ENCODE measurements around the gene HVCN1.
"Not testable (repeated sequence)": the region's sequence is repeated elsewhere in the genome, so short reads cannot be mapped to it uniquely, and the experiment has no call there.

The HVCN1 gene

DNA sequence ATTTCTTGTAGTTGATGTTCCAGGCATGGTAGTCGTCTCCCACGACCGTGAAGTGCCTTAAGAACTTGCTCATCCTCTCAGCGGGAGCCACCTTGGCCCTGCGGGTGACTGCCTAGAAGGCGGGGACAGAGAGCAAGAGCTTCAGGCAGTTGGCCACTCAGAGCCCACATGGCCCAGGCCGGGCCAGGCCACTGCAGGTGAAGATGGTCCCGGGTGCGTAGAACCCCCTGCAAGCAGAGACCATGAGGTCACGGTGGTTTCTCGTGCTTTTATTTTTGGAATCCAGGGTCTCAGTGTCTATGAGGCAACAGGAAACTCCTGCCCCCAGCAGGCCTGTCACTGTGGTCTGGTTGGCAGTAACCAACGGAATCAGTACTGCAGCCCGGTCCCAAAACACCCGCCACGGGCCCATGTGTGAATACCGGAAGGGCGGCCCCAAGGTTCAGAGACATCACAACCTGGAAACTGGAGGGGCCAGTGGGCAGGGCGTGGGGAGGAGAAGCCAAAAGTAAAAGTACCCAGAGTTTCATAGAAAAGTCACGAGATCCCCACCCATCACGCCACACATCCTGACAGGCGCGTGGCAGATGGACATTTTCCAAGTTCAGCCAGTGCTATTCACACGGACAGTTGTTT is 27.5 kb downstream of the HVCN1 start:
- DNase-seq = peak; percentile 86

DNA sequence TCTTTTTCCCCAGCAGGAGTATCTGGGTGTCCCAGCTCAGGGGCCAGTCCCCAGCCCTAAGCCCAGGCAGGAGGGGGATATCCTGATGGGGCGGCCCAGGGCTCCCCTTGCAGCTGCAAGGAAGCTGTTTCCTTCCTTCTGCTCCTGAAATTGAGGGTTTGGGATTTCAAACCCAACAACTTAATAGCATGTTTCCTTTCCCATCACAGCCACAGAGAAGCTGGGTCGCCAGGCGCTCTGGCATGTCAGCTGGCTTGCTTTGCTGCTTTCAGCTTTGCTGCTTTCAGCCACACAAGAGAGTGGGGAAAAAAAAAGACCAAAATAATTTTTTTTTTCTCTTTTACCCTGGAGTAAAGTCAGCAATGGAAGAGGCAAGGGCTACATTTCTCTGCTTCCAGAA is 30.0 kb downstream of the HVCN1 start:
- DNase-seq = no peak

DNA sequence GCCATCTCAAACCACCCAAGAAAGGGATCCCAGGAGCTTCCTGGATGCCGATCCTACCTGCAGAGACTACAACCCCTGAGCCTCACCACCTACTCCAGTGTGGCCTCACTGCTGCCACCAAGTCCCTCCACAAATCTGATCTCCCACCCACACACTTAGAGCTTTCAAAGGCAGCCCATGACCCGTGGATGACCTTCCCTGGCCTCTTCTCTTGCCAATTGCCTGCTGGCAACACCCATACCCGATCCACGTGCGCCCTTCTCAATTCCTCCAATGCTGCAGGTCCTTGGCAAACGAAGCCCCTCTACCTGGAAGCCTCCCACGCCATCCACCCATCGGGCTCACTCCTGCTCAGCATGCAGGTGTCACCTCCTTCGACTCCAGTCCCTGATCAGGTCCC is 30.7 kb downstream of the HVCN1 start:
- DNase-seq = no peak

DNA sequence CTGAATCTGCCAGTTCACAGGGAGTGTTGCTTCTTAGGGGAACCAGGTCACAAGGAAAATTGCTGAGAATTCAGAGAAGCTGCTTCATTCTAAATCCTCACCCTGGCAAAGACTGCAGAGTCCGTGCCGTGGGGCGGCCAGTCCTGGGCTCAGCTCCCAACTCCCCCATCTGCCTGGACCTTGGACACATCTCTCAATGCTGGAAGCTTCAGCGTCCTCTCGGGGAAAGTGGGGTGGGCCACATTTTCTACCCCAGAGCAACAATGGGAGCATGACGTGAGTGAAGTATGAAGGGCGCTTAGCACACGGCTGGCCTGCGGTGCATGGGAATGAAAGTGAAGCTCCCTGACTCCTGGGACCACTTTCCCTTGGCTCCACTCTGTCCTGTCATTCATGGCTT is 31.2 kb downstream of the HVCN1 start:
- DNase-seq = no peak

DNA sequence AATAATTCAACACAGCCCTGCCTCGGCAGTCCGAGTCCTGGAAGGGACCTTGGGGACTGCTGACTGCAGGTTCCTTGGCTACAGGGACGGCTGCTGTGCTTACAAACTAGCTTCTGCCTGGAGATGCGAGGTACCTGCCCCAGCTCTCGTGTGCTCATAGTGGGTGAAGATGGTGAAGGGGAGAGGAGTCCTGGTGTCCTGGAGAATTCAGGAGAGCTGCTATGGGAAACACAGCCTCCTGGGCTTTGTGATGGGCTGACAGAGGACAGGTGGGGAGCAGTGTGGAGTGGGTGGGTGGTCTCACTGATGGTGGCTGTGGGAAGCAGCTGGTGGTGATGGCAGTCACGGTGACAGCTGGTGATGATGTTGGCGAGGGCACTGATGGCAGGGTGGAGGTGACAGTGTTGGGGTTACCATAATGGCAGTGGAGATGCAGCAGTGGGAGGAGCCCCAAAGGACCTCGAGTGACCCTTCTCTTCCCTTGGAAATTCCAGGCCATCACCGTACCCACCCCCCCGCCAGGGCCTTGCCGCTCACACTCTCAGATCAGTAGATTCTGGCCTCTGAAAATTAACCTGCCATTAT is 32.8 kb downstream of the HVCN1 start:
- DNase-seq = no peak

DNA sequence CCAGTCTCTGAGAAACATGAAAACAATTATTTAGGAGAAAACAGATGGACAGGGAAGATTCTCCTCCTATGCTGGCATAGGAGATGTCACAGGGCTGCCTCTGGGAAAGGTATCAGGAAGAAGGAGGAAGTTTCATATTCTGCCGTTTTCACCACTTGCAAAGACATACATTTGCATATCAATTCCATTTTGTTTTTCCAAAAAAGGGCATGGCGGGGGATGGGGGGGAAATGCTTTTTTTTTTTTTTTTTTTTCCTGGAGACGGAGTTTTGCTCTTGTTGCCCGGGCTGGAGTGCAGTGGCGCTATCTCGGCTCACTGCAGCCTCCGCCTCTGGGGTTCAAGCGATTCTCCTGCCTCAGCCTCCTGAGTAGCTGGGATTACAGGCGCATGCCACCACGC is 34.7 kb downstream of the HVCN1 start:
- DNase-seq = not testable (repeated sequence)

DNA sequence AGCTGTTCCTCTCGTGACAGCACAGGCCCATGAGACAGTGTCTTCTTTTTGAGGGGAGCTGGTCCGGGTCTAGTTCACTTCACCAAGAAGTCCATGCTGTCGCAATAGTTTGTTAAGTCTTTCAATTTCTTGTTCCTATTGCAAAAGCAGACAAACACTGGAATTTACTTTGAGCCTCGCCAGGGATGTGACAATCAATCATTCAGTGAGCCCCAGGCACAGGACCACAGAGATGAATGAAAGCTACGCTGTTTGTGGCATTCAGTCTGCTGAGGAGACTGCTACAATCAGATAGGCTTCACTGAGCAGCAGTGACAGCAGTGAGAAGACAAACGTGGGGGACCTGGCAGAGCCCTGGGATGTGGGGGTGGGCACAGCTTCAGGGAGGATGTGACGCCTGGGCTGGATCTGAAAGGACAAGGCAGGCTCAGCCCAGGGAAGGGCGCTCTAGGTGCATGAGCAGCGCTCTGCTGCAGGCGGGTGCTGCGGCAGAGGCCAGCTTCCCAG is 39.5 kb downstream of the HVCN1 start:
- peak; percentile 50 for DNase-seq

DNA sequence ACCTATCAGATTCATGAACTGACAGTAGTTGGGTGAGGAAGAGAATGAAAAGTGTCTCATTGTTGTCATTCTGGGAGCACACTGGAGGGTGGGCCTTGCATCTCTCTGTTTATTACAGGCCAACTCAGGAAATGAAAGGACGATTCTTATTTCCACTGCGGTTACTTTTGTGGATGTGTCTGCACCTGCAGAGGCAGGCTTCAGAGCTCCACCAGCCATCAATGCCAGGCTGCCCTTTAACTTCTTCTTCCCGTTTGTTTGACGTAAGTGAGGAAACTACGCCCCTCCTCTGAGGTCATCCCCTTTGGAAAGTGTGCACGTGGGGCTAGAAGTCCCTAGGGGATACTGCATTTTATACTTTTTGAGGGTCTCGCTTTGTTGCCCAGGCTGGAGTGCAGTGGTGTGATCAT is 41.3 kb downstream of the HVCN1 start:
- DNase-seq = peak; percentile 46

DNA sequence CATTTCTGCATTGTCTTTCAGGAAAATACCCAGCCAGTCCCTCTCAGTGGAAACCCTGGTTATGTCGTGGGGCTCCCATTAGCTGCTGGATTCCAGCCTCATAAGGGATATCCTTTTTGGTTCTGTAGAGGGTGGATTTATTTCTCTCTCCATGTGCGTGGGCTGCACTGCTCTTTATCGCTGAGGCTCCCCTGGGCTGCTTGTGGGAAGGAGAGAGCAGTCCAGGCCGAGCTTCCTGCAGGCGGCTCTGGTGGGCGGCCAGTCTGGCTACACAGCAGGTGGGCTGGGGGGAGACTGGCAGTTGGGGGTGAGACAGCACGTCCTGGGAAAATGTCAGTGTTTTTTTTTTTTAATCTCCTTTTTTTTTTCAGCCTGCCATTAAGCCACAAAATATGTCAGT is 47.4 kb downstream of the HVCN1 start:
- DNase-seq = peak; percentile 17

DNA sequence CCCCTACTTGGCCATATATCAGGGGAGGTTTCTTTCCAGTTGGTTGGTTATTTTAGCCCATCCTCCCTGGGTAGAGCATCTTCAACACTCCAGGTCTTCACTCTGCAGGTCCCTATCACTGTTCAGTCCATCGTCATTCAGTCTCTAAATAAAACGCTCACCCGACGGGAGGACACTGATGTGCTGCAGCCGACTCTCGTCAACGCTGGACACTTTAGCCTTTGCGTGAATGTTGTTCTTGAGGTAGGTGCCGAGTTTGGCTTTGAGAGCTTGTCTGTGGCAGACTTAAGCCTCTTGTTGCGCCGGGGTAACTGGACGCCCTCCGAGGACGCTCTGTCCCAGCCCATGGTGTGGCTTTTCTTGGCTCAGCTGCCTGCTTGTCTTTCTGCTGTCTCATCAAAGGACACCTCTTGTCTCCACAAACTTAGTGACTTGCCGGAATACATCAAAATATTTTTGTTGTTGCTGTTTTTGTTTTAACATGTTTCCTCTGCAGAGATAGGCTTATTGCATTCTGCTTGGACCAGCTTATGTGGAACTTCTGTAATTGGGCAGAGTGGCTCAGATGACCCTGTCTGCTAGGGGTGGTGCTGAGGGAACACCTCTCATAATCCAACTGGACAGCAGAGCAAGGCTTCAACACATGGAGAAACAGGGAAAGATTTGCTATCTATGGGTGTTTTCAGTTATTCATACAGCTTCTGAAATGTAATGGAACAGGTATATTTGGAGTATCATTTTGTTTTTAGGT is 48.5 kb downstream of the HVCN1 start:
- no peak for DNase-seq

DNA sequence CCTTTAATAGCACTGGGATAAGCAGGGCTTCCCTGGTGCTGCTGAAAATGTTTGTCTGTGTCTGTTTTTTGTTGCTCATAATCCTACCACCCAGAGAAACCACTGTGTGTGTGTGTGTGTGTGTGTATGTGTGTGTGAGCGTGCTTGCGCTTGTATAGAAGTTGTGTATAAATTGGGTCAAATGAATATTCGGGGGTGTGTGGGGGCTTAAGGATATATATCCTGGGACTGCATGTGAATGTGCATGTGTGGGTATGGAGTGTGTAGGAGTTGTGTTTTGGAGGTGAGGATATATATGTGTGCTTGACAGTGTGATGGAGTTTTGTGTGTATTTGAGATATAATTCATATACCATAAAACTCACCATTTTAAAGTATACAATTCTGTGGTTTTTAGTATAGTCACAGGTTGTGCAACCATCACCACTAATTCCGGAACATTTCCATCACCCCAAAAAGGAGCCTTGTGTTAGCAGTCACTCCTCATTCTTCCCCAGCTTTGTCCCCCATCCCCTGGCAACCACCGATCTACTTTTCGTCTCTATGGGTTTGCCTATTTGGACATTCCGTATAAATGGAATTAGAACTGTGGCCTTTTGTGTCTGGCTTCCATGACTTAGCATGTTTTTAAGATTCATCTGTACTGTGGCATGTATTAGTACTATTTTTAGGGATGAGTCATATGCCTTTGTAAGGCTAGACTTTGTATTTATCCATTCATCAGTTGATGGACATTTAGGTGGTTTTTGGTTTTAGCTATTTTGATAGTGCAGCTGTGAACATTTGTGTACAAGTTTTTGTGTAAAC is 49.4 kb downstream of the HVCN1 start:
- peak; percentile 34 for DNase-seq

DNA sequence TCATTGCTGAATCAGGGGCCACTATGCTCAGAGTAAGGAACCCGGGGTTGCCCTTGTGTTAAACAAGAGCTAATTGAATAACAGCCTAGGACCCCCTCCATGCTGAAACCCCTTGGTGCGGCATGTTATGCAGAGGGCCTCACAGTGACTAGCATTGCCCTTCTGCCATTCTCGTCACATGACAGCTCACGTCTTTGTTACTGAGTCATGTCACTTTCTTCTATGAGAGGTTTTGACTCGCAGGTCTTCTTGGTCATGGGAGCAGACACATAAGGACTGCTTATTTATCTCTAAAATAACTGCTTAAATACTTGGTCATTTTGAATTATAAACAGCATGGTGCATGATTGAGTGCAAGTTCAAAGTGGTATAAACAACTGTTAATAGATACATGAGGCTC is 50.1 kb downstream of the HVCN1 start:
- DNase-seq = peak; percentile 33

DNA sequence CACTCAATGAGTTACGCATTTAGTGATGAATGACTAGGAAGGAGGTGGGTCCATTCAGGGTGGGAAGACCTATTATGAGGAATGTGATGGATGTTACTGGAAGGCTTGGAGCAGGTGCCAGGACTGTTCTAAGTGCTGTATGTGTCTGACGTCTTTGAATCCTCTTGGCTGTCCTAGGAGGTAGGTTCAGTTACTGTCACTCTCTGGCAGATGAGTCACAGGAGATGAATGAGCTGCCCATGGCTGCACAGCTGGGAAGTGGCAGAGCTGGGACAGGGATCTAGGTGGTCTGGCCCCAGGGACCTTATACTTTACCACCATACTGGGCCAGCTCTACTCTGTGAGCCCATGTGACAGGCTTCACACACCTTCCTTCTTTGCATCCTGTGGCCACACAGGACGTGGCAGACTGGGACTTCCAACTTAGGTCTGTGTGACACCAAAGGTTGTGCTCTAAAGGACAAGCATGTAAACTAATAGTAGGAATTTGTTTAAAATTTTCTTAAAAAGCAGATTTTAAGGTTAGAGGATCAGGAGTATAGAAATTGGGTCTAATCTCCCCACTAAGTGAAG is 51.0 kb downstream of the HVCN1 start:
- DNase-seq = peak; percentile 17

DNA sequence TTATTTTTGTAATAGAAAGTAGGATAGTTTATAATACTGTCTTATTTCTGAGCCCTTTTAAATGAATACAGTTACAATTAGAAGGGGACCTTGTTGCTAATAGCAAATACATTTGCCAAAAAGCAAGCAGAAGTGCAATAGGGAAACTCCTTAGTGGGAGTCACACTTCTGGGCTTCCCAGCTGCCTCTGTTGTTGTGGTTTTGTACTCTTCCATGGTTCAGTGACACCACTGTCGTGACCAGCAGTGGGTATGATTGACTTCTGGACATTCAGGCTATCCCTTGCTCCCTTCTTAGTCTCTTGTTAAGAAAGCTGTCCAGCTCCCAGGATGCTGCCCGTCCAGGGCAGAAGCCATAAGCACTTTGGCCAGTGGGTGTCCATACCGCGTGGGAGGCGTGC is 52.4 kb downstream of the HVCN1 start:
- peak; percentile 72 for DNase-seq

DNA sequence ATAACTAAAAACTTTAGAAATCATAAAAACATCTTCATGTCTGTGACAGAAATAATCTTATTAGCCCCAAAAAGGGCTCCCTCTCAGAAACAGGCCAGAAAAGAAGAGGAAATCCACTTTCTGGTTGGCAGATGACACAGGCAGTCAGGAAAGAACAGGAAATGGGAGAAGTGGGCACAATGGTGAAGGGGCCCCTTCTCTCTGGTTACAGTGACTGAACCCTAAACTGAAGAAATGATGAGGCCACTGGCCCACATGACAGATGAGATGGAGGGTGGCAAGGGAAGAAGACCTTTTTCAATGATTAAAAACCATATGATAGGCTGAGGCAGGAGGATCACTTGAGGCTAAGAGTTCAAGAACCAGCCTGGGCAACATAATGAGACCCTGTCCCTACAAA is 53.9 kb downstream of the HVCN1 start:
- peak; percentile 17 for DNase-seq

DNA sequence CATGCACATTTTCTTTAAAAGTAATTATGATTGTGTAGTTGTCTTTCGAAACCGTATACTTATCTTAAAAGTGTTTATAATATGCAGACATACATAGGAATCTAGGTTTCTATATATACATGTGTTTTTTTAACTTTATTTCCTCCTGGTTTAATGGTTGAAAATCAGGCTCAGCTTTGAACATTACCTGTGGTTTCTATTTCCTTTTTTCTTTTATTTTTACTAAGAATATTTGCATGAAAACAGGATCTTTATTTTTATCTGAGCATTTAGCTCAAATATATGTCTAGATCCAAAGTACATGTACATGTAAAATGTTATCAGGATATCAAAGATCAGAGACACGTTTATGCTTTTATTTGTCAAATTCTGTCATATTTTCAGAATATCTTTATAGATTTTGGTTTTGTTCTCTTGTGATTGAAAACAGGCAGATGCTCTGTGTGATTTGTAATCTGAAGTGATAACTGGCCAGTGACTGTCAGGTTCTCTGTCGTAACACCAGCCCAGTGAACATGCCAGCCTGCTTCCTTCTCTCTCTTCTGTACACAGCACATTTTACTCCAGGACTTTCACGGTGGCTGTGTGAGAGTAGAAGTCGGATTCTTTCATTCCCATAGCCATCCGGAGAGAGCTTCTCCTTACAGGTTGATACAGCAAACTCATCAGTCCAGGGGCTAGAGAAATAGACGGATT is 61.3 kb downstream of the HVCN1 start:
- peak; percentile 28 for DNase-seq

DNA sequence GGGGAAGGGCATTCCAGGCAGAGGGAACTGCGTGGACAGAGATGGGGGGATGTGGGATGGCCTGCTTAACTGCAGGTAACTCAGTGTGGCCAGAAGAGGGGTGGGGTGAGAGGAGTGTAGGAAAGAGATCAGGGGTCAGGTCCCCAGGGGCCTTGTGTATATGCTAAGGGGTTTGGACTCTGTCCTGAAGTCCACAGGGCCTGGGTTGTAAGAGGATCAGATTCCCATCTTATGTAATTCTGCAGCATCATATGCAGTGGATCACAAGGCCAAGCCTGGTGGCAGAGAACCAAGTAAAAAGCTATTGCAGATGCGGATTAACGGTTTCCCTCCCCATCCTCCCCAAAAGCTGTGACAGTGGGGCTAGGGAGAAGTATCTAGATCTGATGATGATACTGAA is 66.3 kb downstream of the HVCN1 start:
- no peak for DNase-seq

DNA sequence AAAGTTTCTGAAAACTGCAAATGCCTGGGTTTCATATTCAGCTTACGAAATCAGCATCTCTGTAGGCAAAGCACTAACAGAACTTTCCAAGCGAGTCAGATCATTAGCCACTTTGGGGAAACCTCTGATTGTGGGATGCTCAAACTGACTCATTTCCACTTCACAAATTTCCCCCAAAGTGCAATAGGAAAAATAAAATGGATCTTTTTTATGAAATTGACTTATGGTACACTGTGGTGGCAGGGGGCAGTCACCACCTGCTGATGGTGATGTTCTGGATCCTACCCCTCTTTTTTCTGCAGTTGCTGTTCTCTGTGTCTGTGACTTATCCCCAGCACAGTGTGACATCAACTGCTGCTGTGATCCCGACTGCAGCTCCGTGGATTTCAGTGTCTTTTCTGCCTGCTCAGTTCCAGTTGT is 69.4 kb downstream of the HVCN1 start:
- peak; percentile 71 for DNase-seq

DNA sequence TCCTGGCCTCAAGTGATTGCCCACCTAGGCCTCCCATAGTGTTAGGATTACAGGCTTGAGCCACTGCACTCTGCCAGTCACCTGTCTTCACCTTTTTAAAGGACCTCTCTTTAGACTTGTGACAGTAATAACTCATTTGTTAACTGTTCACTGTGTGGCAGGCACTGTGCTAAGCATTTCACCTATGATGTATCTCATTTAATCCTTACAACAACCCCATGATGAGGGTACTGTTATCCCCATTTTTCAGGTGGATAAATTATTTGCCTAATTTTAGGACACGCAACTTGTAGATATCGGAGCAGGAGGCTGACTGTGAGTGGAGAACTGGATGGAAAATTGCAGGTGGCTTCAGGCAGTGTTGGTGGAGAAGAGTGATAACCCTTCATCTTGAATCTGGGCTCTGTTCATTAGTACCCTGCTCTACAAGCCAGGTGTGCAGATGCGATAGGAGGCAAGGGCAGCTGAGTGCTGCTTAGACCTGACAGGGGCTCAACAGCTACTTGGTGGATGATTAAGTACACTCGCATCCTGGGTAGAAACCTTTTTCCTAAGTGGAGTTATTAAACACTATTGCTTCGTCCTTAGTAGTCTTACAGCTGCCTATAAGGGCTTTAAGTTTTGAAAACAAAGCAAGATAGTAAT is 72.3 kb downstream of the HVCN1 start:
- DNase-seq = no peak

DNA sequence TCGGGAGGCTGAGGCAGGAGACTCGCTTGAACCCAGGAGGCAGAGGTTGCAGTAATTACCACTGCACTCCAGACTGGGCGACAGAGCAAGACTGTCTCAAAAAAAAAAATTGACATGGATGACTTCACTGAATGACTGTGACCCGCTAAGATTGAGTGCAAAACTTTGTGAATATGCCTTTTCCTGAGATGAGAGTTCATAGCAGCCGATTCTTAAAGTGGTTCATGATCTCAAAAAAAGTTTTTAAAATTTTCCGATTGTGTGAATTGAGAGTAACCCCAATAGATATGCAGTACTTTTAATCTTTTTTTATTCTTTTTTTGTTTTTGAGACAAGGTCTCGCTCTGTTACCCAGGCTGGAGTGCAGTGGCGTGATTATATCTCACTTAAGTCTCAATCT is 73.7 kb downstream of the HVCN1 start:
- no peak for DNase-seq

DNA sequence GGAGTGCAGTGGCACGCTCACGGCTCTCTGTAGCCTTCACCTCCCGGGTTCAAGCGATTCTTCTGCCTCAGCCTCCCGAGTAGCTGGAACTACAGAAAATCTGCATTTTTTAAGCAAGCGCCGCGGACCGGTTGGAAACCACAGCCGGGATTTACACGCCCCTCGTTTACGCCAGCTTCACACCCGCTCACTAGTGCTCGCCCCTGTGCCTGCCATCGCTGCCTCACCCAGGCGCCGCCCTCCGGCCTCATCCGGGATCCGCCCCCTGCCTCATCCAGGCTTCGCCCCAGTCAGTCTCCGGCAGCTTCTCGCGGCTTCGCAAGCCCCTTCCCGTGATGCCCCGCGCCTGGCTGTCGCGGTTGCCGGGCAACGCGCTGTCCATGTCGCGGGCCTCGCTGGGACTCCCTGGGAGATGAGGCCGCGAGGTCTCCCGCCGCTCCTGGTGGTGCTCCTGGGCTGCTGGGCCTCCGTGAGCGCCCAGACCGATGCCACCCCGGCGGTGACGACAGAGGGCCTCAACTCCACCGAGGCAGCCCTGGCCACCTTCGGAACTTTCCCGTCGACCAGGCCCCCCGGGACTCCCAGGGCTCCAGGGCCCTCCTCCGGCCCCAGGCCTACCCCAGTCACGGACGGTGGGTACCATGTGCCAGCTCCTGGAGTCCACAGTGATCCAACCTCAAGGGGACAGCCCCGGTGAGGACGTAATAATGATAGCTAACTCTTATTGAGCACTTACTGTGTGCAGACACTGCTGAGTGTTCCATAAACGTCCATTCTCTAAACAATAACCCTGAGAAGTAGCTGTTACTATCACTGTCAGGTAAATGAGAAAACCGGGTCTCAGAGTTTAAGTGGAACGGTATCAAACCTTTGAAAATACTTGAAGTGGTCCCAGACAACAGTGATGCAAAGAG is 74.9 kb downstream of the HVCN1 start, which contains the start of gene TCTN1:
Gene TCTN1, plus strand, starts transcription at position 359 of the 914 bp plus-strand sequence. Its CDS starts 54 bp downstream, at position 413.
- DNase-seq = peak; percentile 95
